Panc1 (cell line): ENCODE data around the gene CCDC80. TPM values are rescaled to one million over a fixed set of nuclear protein-coding genes. Genes with fewer than 3 reads are reported as not detected.

Source experiments
- ATAC-seq: fragments of 200-7000 bp; cut with Tn5 transposase; 2 replicates; pipeline ENCODE4 v1.9.1; 2020; ENCODE audit warnings: mild to moderate bottlenecking, moderate library complexity
- BruUV-seq: library from RNA; stranded (reverse); fragments of 400-500 nt; replicated peaks from 2 replicates; lab custom pipeline; 2021; lab: Mats Ljungman, UMichigan
- CTCF ChIA-PET: fragments of 300-600 bp; sonication (Branson Sonifier 250); formaldehyde crosslinking; loops from one replicate; lab custom pipeline; 2022; ENCODE audit warnings: antibody characterized with exemption; lab: Charles Lee
- POLR2A ChIA-PET: fragments of 300-600 bp; sonication (Branson Sonifier 250); formaldehyde crosslinking; loops from one replicate; lab custom pipeline; 2022; ENCODE audit warnings: antibody characterized with exemption; lab: Charles Lee
- DNase-seq: peaks from one replicate; pipeline ENCODE4 v3.0.0-alpha.2; 2010; ENCODE audit warnings: low read depth, low spot score
- H3K27ac ChIP-seq: 2 replicates; pipeline ENCODE4 v1.5.1; 2011; ENCODE audit warnings: mild to moderate bottlenecking, low read length, inconsistent platforms
- H3K27me3 ChIP-seq: fragments of 200-500 bp; sonication (Bioruptor generic); 2 replicates; pipeline ENCODE4 v1.6.0; 2014; ENCODE audit warnings: low read length, inconsistent platforms; ENCODE audit not compliant: control insufficient read depth, insufficient read depth
- H3K36me3 ChIP-seq: fragments of 200-500 bp; sonication (Bioruptor generic); 2 replicates; pipeline ENCODE4 v1.5.1; 2014; ENCODE audit warnings: inconsistent platforms, mild to moderate bottlenecking, low read length, moderate library complexity; ENCODE audit not compliant: control insufficient read depth, insufficient read depth
- H3K4me1 ChIP-seq: 2 replicates; pipeline ENCODE4 v1.5.1; 2011; ENCODE audit warnings: inconsistent platforms, mild to moderate bottlenecking, low read length, moderate library complexity; ENCODE audit not compliant: control insufficient read depth, insufficient read depth
- H3K4me3 ChIP-seq, 2 experiments: 2 replicates each; pipeline ENCODE4 v1.5.1; 2011 to 2012; ENCODE audit warnings: low read depth in 2 of 2, low read length in 2 of 2, mild to moderate bottlenecking in 2 of 2, inconsistent platforms in 1 of 2, moderate library complexity in 1 of 2
- H3K9me3 ChIP-seq: fragments of 200-500 bp; sonication (Bioruptor generic); 2 replicates; pipeline ENCODE4 v1.5.1; 2014; ENCODE audit warnings: low read depth, mild to moderate bottlenecking, inconsistent platforms, low read length, moderate library complexity; ENCODE audit not compliant: control insufficient read depth, insufficient read depth
- POLR2AphosphoS5 ChIP-seq: IDR thresholded peaks from 2 replicates; pipeline ENCODE4 v1.6.1; 2012; ENCODE audit warnings: mild to moderate bottlenecking, low read depth, low read length, moderate library complexity
- SIN3A ChIP-seq: IDR thresholded peaks from 2 replicates; pipeline ENCODE4 v1.6.1; 2012; ENCODE audit warnings: low read depth, mild to moderate bottlenecking, low read length, moderate library complexity, borderline replicate concordance; ENCODE audit not compliant: insufficient read depth
- TCF7L2 ChIP-seq: IDR thresholded peaks from 2 replicates; pipeline ENCODE4 v1.6.1; 2011; ENCODE audit warnings: mild to moderate bottlenecking, low read depth, low read length, inconsistent platforms
- in situ Hi-C: cut with HindIII; loops from 2 replicates; pipeline ENCODE4 v1.10.0; 2016; ENCODE audit warnings: low sequenced_read_pairs, low pct_unique_long_range_greater_than_20kb
- intact Hi-C: fragments of 100-400 bp; cut with micrococcal nuclease; formaldehyde crosslinking; loops from one replicate; pipeline ENCODE4 v1.10.0; 2022; ENCODE audit not compliant: unreplicated experiment
- total RNA-seq: library from RNA; stranded (reverse); gene quantifications from one replicate; pipeline ENCODE4 v1.2.1, GENCODE V29; 2021; ENCODE audit not compliant: unreplicated experiment
- TF ChIP-seq, protein P1 (sequence below), 2 experiments: IDR thresholded peaks; 2 replicates each; pipeline ENCODE4 v1.6.1; 2011 to 2012; ENCODE audit warnings: low read depth in 2 of 2, control low read depth in 1 of 2, low read length in 1 of 2, mild to moderate bottlenecking in 1 of 2, moderate library complexity in 1 of 2; ENCODE audit not compliant: insufficient read depth in 1 of 2
- TF ChIP-seq, protein P2 (sequence below): fragments of 450-650 bp; IDR thresholded peaks from 2 replicates; pipeline ENCODE4 v1.5.1; 2017; ENCODE audit warnings: mild to moderate bottlenecking

CCDC80 gene
- total RNA-seq, 1 experiment from 2014 or later, result 0.64 TPM

DNA sequence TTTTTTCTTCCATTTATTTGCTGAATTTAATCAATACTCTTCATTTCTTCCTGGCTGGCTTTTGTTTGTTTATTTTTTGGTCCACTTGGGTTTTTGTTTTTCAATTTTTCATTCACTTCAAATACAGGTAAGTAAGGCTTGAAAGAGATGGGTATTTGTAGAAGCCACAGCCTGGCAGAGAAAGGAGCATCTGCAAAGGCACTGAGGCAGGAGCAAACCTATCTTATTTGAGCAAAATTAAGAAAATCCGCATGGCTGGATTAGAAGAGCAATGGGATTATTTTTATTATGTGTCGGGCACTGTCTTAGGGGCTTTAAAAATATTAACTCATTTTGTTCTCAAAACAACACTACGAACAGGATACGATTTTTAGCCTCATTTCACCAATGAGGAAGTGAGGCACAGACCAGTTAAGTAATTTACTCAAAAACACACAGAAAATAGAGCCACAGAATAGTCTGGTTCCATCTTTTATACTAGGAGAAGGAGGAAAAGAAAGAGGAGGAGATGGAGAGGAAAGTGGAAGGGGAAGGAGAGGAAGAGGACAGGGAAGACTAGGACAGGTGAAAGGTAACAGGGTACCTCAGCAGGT lies 35.1 kb upstream of the CCDC80 start:
- no peaks in the 10 kb centered on the region for H3K27me3 ChIP-seq
- H3K36me3 ChIP-seq, result no peaks in the 10 kb centered on the region
- POLR2A ChIA-PET, result no interaction called here
- H3K9me3 ChIP-seq, result no peaks in the 10 kb centered on the region
- H3K4me1 ChIP-seq, result no peaks in the 10 kb centered on the region
- DNase-seq, result no peak
- CTCF ChIA-PET, result no interaction called here
- in situ Hi-C loops, result no loop called here
- no peak overlapping the region for H3K27ac ChIP-seq
- BruUV-seq, result no TSS peak
- TF ChIP-seq, protein P1, sequence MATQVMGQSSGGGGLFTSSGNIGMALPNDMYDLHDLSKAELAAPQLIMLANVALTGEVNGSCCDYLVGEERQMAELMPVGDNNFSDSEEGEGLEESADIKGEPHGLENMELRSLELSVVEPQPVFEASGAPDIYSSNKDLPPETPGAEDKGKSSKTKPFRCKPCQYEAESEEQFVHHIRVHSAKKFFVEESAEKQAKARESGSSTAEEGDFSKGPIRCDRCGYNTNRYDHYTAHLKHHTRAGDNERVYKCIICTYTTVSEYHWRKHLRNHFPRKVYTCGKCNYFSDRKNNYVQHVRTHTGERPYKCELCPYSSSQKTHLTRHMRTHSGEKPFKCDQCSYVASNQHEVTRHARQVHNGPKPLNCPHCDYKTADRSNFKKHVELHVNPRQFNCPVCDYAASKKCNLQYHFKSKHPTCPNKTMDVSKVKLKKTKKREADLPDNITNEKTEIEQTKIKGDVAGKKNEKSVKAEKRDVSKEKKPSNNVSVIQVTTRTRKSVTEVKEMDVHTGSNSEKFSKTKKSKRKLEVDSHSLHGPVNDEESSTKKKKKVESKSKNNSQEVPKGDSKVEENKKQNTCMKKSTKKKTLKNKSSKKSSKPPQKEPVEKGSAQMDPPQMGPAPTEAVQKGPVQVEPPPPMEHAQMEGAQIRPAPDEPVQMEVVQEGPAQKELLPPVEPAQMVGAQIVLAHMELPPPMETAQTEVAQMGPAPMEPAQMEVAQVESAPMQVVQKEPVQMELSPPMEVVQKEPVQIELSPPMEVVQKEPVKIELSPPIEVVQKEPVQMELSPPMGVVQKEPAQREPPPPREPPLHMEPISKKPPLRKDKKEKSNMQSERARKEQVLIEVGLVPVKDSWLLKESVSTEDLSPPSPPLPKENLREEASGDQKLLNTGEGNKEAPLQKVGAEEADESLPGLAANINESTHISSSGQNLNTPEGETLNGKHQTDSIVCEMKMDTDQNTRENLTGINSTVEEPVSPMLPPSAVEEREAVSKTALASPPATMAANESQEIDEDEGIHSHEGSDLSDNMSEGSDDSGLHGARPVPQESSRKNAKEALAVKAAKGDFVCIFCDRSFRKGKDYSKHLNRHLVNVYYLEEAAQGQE (IDR thresholded peaks at IDR 0.05; ENCODE audit: insufficient read depth in 1 of 2, low read depth in 2 of 2, low read length in 1 of 2), result no peak
- H3K4me3 ChIP-seq, result no peak overlapping the region
- 0 out of 2 replicates have a peak, but pooled peaks have one; percentile 18 for ATAC-seq
- intact Hi-C loops, result no loop called here

DNA sequence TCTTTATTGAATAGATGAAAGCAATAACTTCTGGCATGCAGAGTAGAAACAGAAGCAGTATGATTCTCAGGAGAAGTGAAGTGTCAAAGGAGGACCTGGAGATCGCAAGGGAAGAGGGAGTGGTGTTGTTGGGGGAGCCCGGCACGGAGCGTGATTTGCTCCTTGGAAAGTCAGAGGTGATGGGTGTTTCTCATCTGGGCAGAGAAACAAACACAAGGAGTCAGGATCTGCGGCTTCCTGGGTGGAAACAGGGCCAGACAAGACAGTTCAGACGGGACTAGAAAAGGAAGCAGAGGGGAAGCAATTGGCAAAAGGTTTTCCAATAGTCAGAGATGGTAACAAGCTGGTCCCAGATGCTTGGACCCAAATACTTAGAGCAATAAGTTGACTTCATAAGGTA lies 34.4 kb upstream of the CCDC80 start:
- ChIA-PET POLR2A (no interaction called here), CTCF (no interaction called here)
- Histone ChIP-seq H3K27me3 (no peaks in the 10 kb centered on the region), H3K27ac (no peak overlapping the region), H3K4me3 (no peak overlapping the region), H3K36me3 (no peaks in the 10 kb centered on the region), H3K4me1 (no peaks in the 10 kb centered on the region), H3K9me3 (no peaks in the 10 kb centered on the region)
- intact Hi-C loops, result no loop called here
- ATAC-seq (no peak), DNase-seq (no peak)
- BruUV-seq, result no TSS peak
- in situ Hi-C loops, result no loop called here
- TF ChIP-seq, protein P2, sequence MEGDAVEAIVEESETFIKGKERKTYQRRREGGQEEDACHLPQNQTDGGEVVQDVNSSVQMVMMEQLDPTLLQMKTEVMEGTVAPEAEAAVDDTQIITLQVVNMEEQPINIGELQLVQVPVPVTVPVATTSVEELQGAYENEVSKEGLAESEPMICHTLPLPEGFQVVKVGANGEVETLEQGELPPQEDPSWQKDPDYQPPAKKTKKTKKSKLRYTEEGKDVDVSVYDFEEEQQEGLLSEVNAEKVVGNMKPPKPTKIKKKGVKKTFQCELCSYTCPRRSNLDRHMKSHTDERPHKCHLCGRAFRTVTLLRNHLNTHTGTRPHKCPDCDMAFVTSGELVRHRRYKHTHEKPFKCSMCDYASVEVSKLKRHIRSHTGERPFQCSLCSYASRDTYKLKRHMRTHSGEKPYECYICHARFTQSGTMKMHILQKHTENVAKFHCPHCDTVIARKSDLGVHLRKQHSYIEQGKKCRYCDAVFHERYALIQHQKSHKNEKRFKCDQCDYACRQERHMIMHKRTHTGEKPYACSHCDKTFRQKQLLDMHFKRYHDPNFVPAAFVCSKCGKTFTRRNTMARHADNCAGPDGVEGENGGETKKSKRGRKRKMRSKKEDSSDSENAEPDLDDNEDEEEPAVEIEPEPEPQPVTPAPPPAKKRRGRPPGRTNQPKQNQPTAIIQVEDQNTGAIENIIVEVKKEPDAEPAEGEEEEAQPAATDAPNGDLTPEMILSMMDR, result no peak

DNA sequence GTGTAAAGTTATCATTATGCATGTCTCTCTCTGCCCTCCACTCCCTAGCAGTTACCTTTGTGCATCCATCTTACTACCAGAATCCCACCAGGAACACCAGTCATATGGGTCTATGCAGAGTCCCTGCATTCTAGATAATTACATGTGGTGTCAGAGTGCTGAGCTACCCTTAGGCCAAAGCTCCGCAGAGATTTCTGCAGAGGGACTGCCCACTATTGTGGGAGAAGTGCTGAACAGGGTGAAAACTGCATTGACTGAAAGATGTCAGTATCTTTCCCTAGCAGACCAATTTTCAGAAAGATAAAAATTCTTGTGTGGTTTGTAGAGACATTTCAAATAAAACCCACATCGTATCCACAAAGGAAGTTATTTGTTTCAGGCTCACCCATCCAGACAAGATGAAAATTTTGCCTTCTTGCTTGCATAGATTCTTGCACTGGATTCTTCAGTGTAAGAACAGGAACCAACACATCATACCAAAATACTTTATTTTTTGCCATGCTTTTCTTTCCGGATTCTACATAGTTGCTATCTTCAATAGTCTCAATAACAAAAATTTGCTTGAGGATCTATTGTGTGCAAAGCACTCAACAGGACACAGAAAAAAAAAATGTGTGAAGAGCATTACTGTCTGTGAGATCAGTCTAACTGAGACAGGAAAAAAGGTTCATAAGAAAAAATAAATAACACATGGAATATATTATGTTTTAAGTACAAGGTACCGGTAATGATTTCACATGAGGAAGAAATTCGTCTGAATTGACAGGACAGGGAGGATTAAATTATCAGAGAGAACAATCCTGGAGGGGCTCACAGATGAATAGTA lies 32.0 kb upstream of the CCDC80 start:
- in situ Hi-C loops, result no loop called here
- H3K9me3 ChIP-seq, result no peaks in the 10 kb centered on the region
- intact Hi-C loops, result no loop called here
- no peaks in the 10 kb centered on the region for H3K4me1 ChIP-seq
- no peak overlapping the region for H3K27ac ChIP-seq
- no peaks in the 10 kb centered on the region for H3K27me3 ChIP-seq
- no peaks in the 10 kb centered on the region for H3K36me3 ChIP-seq
- TF ChIP-seq TCF7L2, result no peak
- no peak for TF ChIP-seq SIN3A
- no peak for TF ChIP-seq POLR2AphosphoS5
- TF ChIP-seq, protein P1 (IDR thresholded peaks at IDR 0.05; ENCODE audit: insufficient read depth in 1 of 2, low read depth in 2 of 2, low read length in 1 of 2), result no peak
- TF ChIP-seq, protein P2, result no peak
- DNase-seq (no peak), ATAC-seq (no peak)
- no peak overlapping the region for H3K4me3 ChIP-seq
- no TSS peak for BruUV-seq
- ChIA-PET POLR2A (no interaction called here), CTCF (no interaction called here)
